HG03064 (cell line): ENCODE results near the gene ASTN2.

Experiments
- ATAC-seq: cut with Tn5 transposase; IDR thresholded peaks from one replicate; pipeline ENCODE4 v1.9.1; 2021; ENCODE audit warnings: low read depth; ENCODE audit not compliant: unreplicated experiment

ASTN2 gene

GRCh38 chr9:117368684-117369230 is 46.1 kb downstream of the ASTN2 start:
- no peak for ATAC-seq

DNA sequence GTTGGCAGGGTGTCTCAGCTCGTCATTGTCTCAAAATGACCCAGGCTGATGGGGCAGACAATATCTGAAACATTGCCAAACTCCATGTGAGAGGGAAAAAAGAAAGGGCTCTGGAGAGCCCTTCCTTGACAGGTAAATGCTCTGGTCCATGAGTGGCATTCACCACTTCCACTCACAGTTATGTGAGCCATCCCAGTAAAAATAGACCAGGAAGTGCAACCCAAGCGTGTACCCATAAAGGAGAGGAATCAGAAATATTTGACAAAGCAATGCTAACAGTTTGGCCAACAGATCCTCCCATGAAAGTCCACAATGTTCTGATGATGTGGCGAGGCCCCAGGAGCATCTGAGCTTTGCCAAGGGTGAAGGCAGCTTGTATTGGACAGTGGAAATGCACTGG is 49.4 kb downstream of the ASTN2 start:
- ATAC-seq: no peak

- ATAC-seq: no peak
Observed at GRCh38 chr9:117363006-117363405, 51.9 kb downstream of the ASTN2 start.

- no peak for ATAC-seq
Observed at GRCh38 chr9:117359910-117360309, 54.9 kb downstream of the ASTN2 start.

DNA sequence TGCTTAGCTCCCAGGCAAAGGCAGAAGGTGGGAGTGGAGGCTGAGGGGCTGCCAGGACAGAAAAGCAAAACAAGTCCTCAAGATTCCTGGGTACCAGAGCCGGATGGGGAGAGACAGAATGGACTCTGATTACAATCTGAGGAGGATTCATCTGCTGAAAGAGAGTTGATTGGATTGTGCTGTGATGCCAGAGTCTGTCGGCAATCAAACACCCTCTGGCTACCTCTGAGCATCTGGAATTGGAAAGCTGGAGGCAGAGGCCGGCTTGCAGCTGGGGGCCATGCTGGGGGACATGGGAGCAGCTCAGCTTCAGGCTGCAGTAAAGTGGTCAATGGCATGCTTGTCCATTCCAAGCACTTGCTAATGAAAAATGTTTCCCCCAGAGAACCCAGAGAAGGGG is 59.3 kb downstream of the ASTN2 start:
- no peak for ATAC-seq

DNA sequence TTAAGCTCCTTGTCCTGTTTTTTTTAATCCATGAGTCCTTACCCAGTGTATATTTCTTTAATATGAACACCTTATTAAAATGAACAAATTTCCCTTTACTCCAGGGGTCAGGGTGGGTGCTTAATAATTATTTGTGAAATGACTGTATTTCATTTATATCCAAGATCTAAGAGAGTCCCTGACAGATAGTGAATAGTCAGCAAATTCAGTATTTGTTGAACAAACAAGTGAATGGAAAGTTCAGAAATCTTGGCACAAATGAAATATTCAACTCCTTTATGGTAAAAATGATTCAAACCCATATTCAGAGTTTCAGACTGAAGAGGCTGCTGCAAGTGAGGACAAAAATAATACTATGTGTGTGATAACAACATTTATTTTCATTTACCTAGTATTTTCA is 59.9 kb downstream of the ASTN2 start:
- ATAC-seq: no peak

DNA sequence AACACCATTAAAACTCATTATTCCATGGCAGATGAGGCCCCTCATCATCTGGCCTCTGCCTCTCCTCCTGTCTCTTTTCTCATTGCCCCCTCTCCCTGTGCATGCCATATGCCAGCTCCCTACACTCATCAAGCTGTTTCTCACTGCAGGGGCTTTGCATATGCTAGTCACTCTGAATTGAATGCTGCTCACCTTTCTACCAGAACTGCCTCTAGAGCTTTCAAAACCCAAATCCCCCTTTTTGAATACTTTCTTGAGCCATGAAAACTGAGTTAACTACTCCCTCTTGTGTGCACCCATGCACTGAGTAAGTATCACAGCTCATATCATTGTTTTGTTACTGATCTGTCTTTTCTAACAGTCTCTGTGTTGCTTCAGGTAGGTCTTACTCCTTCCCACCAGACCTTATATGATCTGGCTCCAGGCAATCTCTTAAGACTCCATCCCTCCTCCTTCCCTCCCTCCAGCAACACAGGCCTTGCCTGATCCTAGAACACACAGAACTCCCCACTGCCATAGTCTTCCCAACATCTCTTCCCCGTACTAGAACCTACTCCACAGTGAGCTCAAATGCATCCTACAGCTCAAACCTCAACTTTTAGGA is 60.5 kb downstream of the ASTN2 start:
- ATAC-seq: no peak

GRCh38 chr9:117344892-117345660 is 69.8 kb downstream of the ASTN2 start:
- ATAC-seq: no peak

DNA sequence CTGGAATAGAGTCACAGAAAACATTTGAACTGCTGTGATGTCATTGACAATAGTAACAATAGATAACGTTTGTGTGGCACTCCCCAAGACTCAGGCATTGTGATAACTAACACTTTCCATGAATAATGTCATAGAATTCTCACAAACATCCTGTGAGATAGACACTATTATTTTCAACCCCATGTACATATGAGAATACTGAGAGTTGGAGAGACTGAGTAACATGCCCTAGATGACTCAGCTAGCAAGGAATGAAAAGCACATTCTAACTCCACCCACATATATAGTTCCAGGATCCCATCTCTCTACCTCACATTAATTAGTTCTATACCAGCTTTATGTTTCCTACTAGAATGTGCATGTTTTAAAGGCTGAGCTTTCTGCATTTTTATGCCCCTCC is 71.4 kb downstream of the ASTN2 start:
- no peak for ATAC-seq

DNA sequence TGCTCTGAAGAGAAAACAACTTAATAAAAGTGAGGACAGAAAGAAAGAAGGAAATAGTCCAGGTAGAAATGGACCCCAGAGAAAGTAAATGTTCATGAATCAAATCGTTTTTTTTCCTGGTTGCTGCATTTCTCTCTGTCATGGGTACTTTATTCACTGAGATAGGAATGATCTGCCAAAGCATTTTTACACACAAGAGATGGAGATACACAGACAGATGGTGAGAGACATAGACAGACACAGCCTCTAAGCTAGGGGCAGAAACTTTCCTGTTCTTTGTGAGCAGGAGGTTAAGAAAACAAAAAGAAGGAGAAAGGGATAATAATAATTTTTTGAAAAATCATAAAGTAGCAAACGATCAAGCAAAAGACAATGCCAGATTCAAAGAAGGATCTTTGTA is 73.7 kb downstream of the ASTN2 start:
- ATAC-seq: no peak

- no peak for ATAC-seq
Observed at GRCh38 chr9:117340422-117340821, 74.4 kb downstream of the ASTN2 start.

GRCh38 chr9:117335837-117336433 is 78.9 kb downstream of the ASTN2 start:
- no peak for ATAC-seq

DNA sequence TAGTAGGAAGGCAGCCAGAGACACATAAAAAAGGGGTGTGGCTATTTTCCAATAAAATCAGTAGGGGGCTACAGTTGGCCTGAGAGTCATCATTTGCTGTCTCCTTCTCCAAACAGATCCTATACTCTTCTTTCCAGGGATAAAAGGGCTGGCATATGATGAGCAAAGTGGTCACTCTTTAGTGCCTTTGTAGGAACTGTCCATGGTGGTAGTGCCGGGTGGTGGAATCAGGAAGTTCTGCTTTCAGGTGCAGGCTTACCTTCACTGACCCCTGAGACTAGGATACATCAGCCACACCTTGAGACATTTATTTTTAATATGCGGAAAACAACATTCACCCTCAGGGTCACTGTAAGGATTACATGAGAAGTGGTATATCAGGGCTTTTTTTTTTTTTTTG is 80.8 kb downstream of the ASTN2 start:
- no peak for ATAC-seq

DNA sequence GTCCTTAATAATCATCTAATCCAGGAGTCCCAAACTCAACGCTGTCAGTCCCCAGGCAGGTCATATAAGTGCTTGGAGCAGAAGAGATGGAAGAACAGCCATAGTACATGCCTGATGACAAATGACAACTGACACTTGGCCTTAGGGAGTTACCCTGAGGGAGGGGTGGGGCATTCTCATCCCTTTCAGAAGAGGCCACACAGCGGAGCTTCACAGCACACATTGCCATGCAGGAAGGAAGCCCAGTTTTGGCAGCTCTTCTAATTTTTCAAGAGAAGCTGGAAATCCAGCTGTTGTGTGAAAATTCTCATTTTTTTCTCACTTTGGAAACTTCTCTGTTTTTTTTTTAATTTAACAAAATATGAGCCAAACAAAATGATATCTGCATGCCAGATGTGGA is 89.0 kb downstream of the ASTN2 start:
- ATAC-seq: no peak

GRCh38 chr9:117325110-117325731 is 89.6 kb downstream of the ASTN2 start:
- ATAC-seq: no peak

DNA sequence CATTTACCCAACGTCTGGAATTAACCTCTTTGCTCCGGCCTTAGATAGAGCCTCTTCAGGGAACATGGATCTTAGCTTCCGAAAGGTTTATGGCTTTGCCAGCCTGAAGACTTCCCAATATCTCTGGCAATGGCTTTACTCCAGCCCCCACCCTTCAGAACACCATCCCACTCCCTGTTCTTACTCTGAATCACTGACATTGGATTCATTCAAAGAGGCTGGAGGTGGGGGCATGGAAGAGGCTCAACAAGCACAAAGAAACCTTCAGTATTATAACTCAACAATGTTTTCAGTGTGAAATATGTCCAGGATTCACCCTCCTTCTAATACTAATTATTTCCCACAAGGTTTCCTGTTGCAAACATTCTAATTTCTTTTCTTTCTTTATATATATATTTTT is 91.5 kb downstream of the ASTN2 start:
- no peak for ATAC-seq

DNA sequence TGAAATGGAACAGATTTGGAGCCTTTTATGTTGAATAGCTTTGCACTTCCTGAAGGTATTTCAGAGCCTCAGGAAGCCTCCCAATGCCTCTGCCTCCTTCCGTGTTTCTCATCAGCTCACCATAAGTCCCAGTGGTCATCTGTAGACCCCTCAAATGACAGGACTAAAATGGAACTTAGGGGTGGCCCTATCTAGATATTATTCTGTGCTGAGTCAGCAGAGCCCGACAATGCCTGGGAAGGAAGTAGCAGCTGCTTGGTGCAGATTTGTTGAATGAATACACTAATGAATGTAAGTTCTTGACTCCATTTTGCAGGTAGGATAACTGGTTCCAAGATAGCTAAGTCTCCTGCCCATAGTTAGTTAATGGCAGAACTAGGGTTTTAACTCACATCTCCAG is 97.7 kb downstream of the ASTN2 start:
- no peak for ATAC-seq

- ATAC-seq: no peak
Observed at GRCh38 chr9:117315236-117315635, 99.6 kb downstream of the ASTN2 start.

DNA sequence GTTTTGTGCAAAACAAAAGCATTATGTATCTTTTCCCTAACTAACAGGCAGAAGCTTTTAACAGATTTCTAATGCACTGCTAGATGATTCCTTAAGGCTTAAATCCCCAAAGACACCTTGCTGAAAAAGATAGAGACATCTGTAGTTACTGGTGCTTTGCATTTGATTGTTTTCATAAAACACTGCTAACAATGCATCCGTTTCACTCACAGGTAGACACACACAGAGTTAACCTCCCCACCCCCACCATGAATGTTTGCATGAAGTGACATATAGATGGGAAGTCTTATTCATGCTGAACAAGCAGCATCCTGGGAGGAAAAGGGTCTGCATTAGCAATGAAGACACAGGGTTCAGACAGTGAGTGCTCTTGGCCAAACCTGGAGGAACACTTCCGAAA is 100.9 kb downstream of the ASTN2 start:
- ATAC-seq: no peak

DNA sequence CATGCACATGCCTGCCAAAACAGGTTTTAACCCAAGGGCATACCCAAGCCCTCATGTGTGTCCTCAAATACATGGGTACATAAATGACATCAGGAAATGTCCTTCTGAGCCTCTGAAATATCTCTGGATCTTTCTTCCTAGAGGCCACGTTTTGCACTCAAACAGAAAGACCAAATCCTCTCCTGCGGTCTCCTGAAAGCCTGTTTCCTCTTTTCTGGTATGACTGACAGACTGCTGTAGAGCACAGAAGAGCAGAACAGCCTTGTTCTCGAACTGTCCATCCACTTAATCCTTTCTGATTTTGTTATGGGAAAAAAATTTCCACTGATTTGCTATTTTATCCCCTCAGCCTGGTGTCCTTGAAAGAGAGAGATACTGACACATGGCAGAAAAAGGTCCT is 107.2 kb downstream of the ASTN2 start:
- no peak for ATAC-seq

DNA sequence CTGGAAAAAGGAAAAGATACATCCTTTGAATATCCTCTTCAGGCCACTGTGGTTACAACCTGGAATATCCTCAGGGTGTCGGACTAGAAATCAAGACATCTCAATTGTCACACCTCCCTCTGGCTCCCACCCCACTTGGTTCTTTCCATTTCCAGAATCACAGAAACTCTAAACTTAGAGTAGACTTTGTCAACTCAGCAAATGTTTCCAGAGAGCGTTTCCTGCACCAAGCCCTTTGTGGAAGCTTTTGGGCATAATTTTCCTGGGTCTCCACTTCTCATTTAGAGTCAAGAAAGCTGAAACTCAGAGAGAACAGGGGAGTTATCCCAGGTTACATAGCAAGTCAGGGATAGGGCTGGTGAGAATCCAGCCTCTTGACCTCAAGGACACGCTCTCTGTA is 108.8 kb downstream of the ASTN2 start:
- ATAC-seq: no peak
